Stimulated activated CD4-positive, alpha-beta T cell treated with anti-CD3 and anti-CD28 coated beads, TNF-alpha, amount 100 ng/mL, for 48 hours (primary cell): ENCODE measurements around the gene EPS15.

Experiments used
- DNase-seq, 3 donors: peaks; one replicate each; pipeline ENCODE4 v3.0.0-alpha.2; 2020; ENCODE audit warnings: low read depth in 3 of 3

The EPS15 gene

DNA sequence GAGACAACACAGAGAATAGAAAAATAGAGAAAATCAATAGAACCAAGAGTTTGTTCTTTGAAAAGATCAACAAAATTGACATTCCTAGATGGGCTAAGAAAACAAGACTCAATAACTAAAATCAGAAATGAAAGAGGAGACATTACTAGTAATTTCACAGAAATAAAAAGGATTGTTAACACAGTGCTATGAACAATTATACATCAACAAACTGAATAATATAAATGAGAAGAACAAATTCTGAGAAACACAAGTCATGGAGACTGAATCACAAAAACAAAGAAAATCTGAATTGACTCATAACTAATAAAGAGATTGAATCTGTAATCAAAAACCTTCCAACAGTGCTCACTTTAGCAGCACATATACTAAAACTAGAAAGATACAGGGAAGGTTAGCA lies 137.1 kb downstream of the EPS15 start:
- DNase-seq, result no peak

DNA sequence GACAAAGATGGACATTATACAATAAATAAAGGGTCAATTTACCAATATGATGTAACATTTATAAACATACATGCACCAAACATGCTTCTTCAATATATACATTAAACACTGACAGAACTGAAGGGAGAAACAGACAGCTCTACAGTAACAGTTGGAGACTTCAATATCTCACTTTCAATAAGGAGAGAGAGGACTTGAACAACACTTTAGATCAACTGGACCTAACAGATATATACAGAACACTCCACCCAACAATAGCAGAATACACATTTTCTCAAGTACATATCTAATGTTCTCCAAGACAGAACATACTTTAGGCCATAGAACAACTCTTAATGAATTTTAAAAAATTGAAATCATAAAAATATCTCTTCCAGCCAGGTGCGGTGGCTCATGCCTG lies 138.1 kb downstream of the EPS15 start:
- DNase-seq, result no peak

DNA sequence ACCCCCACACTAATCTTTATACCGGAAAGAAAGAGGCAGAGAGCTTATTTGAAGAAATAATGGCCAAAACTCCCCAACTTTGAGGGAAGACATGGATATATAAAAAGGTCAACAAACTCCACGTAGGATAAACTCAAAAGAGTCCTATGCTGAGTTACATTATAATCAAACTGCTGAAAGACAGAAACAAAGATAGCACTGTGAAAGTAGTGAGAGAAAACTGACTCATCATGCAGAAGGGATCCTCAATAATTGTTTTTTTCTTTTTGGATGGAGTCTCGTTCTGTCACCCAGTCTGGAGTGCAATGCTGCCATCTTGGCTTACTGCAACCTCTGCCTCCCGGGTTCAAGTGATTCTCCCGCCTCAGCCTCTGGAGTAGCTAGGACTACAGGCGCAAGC lies 140.2 kb downstream of the EPS15 start:
- no peak for DNase-seq

DNA sequence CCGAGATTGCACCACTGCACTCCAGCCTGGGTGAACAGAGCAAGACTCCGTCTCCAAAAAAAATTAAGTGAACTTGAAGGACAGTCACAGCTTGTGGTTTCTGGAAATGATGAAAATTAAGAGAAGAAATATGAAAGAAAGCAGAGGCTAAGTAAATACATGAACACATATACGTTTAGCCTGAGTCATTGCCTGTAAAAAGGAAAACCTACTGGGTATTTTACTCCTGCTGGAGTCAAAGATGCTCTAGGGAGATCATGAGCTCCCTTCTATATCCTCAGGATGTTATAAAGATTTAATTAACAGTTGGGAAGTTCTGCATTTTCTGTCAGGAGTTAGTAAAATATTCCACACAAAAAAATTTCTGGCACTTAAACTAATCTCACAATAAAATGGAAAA lies 145.2 kb downstream of the EPS15 start:
- no peak for DNase-seq

DNA sequence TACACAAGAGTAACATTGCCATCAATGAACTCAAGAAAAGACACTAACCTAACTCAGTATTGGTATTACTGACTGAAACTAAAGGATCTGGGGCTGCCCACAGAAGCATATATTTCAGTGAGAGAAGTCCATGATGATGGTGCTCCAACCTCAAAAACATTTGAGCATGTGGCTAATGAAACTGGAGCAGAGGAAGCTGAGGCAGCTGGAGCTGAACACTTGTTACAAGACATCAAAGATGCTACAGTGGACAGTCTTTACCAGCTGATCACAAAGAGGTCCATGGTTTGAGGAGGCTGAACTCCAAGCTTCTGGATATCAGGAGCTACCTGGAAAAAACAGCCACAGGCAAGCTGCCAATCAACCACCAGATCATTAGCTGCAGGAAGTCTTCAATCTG lies 146.5 kb downstream of the EPS15 start:
- DNase-seq, result no peak

DNA sequence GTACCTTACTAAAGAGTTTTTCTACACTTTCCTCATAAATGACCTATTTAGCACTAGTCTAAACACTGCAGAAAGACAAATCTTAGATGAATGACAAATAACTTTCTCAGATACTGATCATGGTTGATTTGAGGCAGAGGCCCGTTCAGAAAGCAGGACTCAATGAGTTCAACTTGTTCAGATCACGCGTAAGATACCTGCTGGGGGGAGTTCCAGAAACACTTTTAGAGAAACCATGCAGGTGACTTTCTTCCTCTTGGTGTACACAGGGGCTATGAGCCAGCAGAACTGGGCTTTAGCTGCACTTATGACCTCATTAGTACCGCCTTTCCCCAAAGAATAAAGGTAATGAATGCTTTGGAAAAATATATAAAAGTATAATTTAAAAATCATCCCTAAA lies 149.9 kb downstream of the EPS15 start:
- no peak for DNase-seq

DNA sequence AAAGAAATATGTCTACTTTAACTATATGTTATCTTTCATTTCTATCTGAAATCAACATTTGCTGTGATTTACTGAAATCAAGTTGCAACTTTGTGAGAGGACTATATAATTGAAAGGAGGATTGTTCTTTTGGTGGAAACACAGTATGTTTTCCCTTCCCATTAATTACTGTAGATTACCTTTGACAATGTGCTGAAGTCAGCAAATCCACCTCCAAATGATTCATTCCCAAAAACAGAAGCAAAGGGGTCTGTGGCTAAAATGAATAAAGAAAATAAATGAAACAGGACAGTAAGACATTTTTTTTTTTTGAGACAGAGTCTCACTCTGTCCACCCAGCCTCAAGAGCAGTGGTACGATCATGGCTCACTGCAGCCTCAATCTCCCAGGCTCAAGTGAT lies 153.3 kb downstream of the EPS15 start:
- DNase-seq, result no peak

DNA sequence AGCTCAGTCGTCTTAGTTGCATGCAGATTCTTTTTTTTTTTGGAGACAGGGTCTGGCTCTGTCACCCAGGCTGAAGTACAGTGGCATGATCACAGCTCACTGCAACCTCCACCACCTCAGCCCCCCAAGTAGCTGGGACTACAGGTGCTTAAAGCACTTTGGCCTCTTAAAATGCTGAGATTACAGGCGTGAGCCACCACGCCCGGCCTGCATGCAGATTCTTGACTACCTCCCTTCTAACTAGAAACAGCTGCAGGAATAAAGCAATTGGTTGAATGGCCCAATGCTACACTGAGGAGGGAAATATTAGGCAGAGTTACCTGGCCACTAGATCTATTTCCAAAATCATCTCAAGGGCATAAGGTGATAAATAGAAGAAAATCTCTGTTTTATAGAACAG lies 159.2 kb downstream of the EPS15 start:
- DNase-seq, result no peak

DNA sequence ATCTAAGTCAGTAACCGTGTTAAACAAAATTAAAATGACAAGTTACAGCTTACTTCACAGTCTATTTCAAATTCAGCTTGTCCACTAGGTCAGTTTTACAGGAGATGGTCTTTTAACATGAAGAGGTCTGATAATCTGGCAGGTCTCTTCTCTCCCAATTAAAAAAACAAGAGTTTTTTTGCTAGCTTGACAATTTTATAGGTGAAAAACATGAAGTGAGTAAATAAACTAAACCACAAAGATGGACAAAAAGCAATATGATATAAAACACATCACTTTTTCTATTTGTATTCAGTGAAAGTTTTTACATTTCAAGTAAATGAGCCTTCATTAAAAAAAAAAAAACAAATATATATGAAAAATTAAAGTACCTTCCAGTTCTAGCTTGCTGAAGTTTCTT lies 163.7 kb downstream of the EPS15 start:
- no peak for DNase-seq

DNA sequence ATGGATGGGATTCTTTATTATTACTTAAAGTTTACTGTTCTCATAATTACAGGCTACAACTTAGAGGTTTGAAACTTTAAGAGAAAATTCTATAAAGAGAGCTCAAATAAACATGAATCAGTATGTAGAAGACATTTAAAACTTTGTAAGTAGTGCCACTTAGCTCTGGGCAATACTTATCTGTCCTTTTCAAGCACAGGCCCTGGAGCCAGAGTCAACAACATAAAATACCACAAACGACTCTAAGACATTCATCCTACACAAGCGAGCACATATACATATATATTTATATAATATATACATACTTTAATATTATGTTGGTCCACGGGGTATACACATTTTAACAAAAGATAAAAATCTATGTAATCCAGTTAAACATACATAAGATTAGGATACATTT lies 164.7 kb downstream of the EPS15 start:
- DNase-seq, result no peak

DNA sequence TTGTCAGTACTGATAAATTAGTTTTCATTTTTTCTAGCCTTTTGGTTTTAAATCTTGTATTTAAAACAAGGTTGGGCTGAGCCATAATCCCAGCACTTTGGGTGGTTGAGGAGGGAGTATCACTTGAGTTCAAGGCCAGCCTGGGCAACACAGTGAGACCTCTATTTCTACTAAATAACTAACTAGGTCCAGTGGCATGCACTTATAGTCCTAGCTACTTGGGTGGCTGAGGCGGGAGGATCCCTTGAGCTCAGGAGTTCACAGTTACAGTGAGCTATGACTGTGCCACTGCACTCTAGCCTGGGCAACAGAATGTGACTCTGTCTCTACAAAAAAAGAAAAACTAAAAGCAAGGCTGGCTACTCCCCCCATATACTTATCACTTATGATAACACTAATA lies 167.2 kb downstream of the EPS15 start:
- DNase-seq, result no peak

DNA sequence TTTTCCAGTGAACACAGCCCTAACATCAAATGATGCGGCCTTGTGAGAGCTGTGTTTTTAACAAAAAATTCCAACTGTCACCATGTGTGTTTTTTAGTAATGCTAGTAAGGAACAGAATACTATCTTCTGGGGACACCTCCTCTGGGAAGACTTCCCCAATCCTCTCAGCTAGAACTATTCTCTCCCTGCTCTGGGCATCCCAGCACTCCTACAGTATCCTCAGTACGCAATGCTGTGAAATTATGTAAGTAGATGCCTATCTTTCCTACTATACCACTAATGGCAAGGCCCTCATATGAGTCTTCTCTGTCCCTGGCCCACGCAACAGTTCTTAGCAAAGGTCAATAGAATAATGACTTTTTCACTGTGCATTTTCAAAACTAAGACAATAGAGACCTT lies 169.2 kb downstream of the EPS15 start:
- no peak for DNase-seq

DNA sequence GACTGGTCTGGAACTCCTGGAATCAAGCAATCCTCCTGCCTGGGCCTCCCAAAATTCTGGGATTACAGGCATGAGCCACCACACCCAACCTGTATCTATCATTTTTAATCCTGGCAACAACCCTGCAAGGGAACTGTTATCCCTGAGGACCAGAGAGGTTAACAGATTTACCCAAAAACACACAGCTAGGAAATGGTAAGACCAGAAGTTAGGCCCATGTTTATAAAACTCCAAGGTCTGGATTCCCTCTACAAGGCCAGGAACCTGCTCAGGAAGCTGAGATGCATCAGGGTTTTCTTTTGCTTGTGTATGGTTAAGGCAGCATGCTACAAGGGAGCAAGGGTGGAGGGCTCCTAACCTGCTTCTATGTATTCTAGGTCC lies 170.9 kb downstream of the EPS15 start:
- DNase-seq, result no peak

DNA sequence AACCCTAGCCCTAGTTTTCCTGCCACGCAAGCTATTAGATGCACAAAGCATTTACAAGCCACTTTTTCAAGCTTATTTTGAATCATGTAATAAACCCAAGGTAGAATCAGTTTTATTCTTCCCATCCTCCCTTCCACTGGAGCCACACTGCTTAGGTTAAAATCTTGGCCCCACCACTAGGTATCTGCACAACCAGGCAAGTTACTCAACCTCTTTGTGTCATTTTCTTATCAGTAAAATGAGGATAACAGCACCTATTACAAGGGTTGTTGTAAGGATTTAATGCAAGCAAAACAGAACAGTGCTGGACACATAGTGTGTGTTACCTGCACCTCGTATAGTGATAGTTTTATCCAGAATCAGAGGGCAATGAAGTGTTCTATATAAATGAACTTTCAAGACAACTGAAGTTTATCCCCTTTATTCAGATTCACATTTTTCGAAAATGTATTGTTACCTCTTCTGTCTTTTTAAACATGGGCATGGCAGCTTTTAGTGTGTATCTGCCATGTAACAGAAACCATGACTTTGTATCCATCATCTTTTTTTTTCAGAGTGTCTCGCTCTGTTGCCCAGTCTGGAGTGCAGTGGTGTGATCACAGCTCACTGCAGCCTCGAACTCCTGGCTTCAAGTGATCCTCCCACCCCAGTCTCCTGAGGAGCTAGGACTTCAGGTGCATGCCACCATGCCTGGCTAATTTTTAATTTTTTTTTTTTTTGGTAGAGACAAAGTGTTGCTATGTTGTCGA lies 171.5 kb downstream of the EPS15 start:
- no peak for DNase-seq

DNA sequence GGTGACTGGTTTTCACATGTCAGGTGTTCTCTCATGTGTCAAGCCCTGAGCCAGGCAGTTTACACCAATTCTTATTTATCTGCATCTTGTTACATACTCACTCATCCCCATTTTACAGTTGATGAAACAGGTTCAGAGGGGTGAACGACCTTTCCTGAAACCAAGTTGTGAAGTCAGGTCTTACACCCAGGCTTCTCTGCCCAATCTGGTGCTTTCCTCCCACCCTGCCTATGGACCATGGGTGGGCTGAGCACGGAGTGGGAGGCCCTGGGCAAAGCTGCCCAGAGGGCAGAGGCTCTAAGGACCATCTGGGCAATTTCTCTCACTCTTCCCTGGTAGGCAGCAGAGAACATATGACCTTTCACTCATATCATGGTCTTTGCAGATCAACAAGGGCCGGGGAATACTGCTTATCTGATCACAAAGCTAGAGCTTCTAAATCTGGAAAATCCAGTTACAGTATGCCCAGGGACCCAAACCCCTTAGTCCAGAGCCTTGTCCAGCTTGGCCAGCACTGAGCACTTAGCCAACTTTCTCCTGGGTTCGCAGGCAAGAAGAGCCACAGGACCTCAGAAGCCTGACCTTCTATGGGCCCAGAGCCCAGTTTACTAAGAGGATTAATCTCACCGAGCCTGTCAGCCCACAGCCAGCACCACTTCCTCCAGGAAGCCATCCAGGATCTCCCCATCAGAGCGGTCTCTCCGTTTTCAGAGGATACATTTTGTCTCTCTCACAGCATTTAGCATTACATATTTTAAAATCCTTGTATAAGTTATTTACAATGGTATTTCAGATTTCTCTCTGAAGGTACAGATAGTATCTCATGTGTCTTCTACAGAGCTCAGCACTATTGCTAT lies 172.8 kb downstream of the EPS15 start:
- DNase-seq, result no peak

DNA sequence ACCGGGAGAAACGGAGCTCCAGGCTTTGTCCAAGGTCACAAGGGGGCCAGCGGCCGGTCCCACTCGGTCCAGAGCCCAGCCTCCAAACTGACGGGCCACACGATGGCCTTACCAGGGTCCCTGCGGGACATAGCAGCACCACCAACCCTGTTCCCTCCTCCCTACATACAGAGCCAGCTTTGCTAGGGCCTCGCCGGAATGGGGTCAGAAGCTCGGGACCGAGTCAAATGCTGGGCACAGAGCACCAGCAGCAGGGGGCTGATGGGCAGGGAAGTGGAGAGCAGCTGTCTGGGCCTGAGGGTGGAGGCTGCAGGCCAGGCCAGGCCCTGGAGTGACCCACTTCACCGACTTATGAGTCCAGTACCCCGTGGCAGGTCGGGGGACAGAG lies 173.8 kb downstream of the EPS15 start:
- no peak for DNase-seq

DNA sequence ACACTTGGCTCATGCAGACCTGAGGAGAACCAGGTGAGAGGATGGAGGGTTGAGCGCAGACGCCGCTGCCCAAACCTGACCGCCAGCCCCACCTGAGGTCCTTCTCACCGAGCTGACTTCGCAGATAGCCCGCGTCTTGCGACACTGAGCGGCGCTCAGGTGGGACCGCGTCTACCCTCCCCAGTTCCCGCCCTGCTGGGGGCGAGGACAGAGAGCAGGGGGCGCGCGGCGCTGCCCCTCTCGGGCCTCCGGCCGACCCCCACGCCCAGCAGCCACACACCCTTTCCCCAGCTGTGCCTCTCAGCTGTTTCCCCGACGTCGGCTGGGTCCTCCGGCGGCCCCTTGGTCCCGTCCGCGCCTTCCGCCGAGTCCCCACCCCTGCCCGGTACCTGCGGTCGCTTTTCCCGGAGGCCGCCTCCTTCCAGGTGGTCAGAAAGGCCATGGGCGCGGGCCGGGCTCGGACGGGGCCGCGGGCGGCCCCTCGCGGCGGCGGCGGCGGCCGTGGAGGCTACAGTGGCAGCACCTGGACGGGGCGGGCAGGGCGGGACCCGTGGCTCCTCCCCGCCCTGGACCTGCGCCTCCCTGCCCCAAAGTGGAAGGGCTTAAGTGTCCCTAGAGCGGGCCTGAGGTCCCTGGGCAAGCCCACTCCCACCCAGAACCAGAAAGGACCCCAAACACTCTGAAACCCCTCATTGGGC lies 174.3 kb downstream of the EPS15 start:
- DNase-seq, result no peak

DNA sequence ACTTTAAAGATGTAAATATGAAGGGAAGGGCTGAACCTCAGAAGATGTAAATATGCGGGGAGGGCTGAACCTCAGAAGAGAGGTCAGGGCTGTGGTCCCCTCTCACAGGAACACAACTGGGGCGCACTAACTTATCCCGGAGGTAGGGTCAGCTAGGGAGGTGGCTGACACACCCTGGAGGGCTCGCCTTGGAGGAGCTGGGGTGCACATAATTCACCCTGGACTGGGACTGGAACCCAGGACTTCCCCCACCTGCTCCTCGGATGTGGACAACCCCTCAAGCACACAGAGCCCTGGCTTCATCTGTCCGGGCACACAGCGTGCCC lies 174.8 kb downstream of the EPS15 start:
- DNase-seq, result no peak

DNA sequence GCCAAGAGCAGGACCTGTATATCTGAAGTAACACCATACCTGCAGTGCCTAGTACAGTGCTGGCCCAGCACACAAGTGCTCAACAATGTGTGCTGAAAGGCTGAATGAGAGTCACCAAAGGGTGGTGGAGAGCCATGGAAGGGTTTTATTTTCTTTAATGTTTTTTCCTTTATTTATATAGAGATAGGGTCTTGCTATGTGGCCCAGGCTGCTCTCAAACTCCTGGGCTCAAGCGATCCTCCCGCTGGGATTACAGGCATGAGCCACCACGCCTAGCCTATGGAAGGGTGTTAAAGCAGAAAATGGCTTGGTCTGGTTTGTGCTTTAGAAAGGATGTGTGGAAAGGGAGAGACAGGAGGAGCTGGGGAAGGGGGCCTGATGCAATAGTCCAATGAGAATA lies 175.4 kb downstream of the EPS15 start:
- DNase-seq, result no peak

DNA sequence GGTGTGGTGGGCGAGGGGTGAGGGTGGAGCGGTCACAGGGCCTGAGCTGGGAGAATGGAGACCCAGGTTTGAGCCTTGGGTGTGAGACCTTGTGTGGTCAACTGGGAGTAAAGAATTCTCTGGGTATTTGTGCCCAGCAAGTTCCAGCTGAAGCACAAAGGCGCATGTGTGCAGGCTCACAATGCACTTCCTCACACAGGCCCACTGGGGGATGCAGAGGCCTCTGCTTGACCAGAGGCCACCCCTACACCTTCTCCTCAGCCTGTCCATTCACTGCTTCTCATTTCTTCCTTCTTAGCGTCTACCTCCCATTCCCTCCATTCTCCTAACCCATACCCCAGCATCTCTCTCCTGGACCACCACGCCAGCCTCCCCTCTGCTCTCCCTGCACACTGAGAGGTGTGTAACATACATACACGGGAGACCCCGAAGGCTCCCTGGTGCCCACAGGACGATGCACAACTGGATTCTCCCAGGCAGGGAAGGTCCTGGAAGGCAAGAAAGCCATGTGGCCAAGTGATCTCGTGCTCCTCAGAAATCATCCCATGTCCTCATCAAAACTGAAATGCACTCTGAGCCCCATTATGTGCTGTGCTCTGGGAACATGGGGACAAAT lies 176.4 kb downstream of the EPS15 start:
- DNase-seq, result no peak

DNA sequence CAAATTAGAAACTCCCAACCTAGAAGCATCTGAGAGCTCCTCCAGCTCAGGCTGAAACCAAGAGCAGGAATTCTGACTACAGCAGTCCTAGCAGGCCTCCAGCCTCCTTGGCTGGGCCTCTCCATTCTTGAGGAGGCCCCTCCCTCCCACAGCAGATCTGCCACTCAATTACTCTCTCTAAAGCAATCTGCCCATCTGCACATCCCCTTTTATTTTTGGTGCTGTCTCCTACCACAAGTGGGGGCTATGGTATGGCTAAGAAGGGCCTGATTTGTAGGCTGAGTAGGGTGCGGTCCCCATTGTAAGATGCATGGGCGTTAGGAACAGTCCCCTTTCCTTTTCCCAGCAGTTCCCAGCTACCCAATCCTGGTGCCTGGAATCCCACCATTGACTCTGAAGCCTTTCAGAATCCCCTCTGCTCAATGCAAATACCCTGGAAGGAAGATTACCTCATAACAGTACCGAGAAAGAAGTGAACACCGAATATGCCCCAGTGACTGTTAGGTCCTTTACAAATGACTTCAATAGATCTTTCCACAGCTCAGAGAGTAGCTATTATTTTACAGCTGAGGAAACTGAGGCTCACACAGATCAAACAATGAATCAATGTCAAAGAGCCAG lies 177.1 kb downstream of the EPS15 start:
- DNase-seq, result no peak

DNA sequence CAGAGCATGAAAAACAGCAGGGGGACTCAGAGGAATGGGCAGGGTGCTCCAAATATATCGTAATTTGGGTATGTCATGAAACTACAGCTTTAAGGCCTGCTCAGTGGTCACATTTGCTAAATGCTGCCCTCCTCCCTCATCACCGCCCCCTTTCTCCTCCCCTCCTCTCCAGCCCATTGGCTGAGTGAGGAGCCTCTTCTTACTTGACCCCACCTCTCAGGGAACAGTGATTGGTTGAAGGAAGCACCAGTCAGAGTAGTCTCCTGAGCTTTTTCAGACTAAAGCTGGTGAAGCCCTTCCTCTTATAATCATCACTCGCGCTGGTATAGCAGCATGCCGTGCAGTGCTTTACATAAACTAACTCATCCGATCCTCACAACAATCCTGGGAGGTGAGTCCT lies 178.7 kb downstream of the EPS15 start:
- DNase-seq, result no peak
